Measurements from ENCODE around the gene NSUN5. TPM values are rescaled to one million over a fixed set of nuclear protein-coding genes. Genes with fewer than 3 reads are reported as not detected.
A peak's percentile ranks its signal among the peaks of the same experiment; 100 is the strongest.
"Not testable (repeated sequence)": the region's sequence is repeated elsewhere in the genome, so short reads cannot be mapped to it uniquely, and the experiment has no call there.

The NSUN5 gene
- total RNA-seq, 2 donors from 2014 or later, result 18.8 to 27.2 TPM

GRCh38 chr7:73307436-73307835 is 1.2 kb downstream of the NSUN5 start:
- Histone ChIP-seq H3K27ac (no peak overlapping the region), H3K4me3 (no peak overlapping the region), H3K27me3 (no peaks in the 10 kb centered on the region), H3K4me1 (peaks cover 16% of the 10 kb centered on the region), H3K36me3 (replicated peaks in 1 of 2; ENCODE audit: insufficient read depth in 1 of 2, low read depth in 2 of 2) (peaks cover 0 to 9% of the 10 kb centered on the region in 2 donors), H3K9me3 (no peaks in the 10 kb centered on the region)
- TF ChIP-seq CTCF (IDR thresholded peaks at IDR 0.05) (no peak), POLR2A (IDR thresholded peaks at IDR 0.05) (no peak)
- no peak for DNase-seq
- no peak for ATAC-seq
- WGBS, 2 donors, result 77 to 87% methylated on average over 13 of the region's 13 CpGs
- intact Hi-C loops (cut with DNase I), result no loop called here

GRCh38 chr7:73304612-73305387 is 3.8 kb downstream of the NSUN5 start:
- H3K4me3 ChIP-seq; H3K9me3 ChIP-seq; DNase-seq; H3K36me3 ChIP-seq (replicated peaks in 1 of 2; ENCODE audit: insufficient read depth in 1 of 2, low read depth in 2 of 2); intact Hi-C loops (cut with DNase I); H3K27me3 ChIP-seq; ATAC-seq; H3K27ac ChIP-seq: not testable (repeated sequence)
- H3K4me1 ChIP-seq, result peaks cover 16% of the 10 kb centered on the region
- WGBS, 2 donors, result 81 to 87% methylated on average over 5 to 8 of the region's 15 CpGs

GRCh38 chr7:73304071-73304470 is 4.6 kb downstream of the NSUN5 start:
- Histone ChIP-seq H3K4me1 (peaks cover 12% of the 10 kb centered on the region), H3K9me3 (no peaks in the 10 kb centered on the region), H3K27ac (no peak overlapping the region), H3K36me3 (replicated peaks in 1 of 2; ENCODE audit: insufficient read depth in 1 of 2, low read depth in 2 of 2) (peaks cover 0 to 9% of the 10 kb centered on the region in 2 donors), H3K27me3 (no peaks in the 10 kb centered on the region), H3K4me3 (no peak overlapping the region)
- 93 to 98% methylated on average over 9 to 14 of the region's 14 CpGs for WGBS, 2 donors
- intact Hi-C loops (cut with DNase I), result no loop called here
- no peak for TF ChIP-seq POLR2A (IDR thresholded peaks at IDR 0.05)
- TF ChIP-seq CTCF (IDR thresholded peaks at IDR 0.05), result no peak
- DNase-seq, result no peak
- no peak for ATAC-seq

DNA sequence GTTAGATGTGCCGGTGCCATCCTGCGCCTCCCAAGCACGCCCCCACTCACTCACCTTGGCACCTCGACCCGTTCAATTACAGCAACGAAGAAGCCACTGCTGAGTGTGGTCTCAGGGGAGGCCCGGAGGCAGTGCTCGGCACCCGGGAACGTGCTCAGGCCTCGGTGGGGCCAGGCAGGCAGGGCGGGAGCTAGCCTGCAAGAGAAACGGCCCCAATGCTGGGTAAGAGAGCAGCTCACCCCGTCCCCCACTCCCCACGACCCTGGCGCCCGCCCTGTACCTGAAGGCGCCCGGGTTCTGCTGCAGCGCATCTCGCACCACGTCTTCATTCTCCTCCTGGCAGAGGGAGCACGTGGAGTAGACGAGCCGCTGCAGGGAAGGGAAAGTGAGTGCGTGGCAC is 5.1 kb downstream of the NSUN5 start:
- no peak for ATAC-seq
- H3K9me3 ChIP-seq, result no peaks in the 10 kb centered on the region
- intact Hi-C loops (cut with DNase I), result no loop called here
- no peak overlapping the region for H3K27ac ChIP-seq
- H3K27me3 ChIP-seq, result no peaks in the 10 kb centered on the region
- no peak for DNase-seq
- H3K4me3 ChIP-seq, result no peak overlapping the region
- peaks cover 10% of the 10 kb centered on the region for H3K4me1 ChIP-seq
- WGBS, 2 donors, result 83 to 89% methylated on average over 12 to 23 of the region's 26 CpGs
- peaks cover 0 to 9% of the 10 kb centered on the region in 2 donors for H3K36me3 ChIP-seq (replicated peaks in 1 of 2; ENCODE audit: insufficient read depth in 1 of 2, low read depth in 2 of 2)
- TF ChIP-seq POLR2A (IDR thresholded peaks at IDR 0.05) (no peak), CTCF (IDR thresholded peaks at IDR 0.05) (no peak)

- H3K4me3 ChIP-seq; H3K4me1 ChIP-seq; H3K27ac ChIP-seq; H3K36me3 ChIP-seq (replicated peaks in 1 of 2; ENCODE audit: insufficient read depth in 1 of 2, low read depth in 2 of 2); intact Hi-C loops (cut with DNase I); H3K27me3 ChIP-seq; ATAC-seq; H3K9me3 ChIP-seq; DNase-seq: not testable (repeated sequence)
- 92 to 99% methylated on average over 5 to 8 of the region's 10 CpGs for WGBS, 2 donors
Observed at GRCh38 chr7:73302846-73303245, 5.8 kb downstream of the NSUN5 start.

DNA sequence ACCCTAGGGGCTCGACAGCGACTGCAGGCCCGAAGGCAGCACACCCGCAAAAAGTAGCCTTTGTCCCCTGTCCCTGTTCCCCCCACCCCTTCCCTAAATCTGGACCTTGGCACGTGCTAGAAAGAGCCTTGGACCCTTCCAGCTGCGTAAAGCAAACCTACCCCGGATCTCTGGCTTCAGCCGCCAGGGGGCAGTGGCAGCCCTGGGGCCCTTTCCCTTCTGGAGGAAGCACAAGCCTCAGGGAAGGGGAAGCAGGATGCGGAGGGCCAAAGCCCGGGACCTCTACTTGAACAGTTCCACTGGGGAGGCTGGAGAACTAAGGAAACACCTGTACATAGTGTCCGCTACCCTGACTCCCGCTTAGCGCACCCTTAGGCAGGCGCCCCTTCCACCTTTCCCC is 7.5 kb downstream of the NSUN5 start:
- H3K4me3 ChIP-seq; intact Hi-C loops (cut with DNase I): not testable (repeated sequence)

DNA sequence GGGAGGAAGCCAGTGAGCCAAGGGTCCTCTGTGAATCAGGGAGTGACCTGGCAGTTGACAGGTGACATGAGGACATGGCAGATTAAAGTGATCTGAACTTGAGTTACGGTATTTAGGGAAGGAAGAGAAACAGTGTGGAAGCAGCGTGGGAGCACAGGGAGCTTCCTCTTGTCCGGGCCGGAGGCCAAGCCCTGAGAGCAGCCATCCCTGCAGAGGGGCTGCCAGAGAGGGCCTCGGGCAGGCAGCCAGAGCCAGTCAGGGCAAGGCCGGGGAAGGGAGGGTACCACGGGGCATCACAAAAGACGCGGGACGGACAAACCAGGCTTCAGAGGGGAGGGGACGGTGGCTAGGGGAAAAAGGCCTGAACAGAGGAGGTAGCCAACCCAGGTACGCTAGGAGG is 8.8 kb downstream of the NSUN5 start:
- H3K27ac ChIP-seq; intact Hi-C loops (cut with DNase I); H3K4me1 ChIP-seq; ATAC-seq; H3K36me3 ChIP-seq (replicated peaks in 1 of 2; ENCODE audit: insufficient read depth in 1 of 2, low read depth in 2 of 2); H3K9me3 ChIP-seq; DNase-seq; H3K27me3 ChIP-seq; H3K4me3 ChIP-seq: not testable (repeated sequence)
- WGBS, 2 donors, result 80% methylated on average over 1 of the region's 12 CpGs; no CpG with 5 or more reads in 1 of the 2 donors

More for the DNA sequence above, 7.5 kb downstream of the NSUN5 start:
- WGBS, 2 donors, result 82% methylated on average over 5 of the region's 14 CpGs; no CpG with 5 or more reads in 1 of the 2 donors
- H3K27me3 ChIP-seq; H3K9me3 ChIP-seq; H3K4me1 ChIP-seq; H3K27ac ChIP-seq; DNase-seq; H3K36me3 ChIP-seq (replicated peaks in 1 of 2; ENCODE audit: insufficient read depth in 1 of 2, low read depth in 2 of 2): not testable (repeated sequence)
- peak; percentile 51 for ATAC-seq
- peak in 2 of 7 experiments; percentile 9 for TF ChIP-seq CTCF (IDR thresholded peaks at IDR 0.05)

DNA sequence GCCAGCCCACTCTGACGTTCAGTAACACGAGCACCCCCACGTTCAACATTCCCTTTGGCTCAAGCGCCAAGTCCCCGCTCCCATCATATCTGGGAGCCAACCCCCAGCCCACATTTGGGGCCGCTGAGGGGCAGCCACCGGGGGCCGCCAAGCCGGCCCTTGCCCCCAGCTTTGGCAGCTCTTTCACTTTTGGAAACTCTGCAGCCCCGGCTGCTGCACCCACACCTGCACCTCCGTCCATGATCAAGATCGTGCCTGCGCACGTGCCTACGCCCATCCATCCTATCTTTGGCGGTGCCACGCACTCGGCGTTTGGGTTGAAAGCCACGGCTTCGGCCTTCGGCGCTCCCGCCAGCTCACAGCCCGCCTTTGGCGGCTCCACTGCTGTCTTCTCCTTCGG is 10.9 kb downstream of the NSUN5 start:
- WGBS, 2 donors, result 80 to 90% methylated on average over 2 to 4 of the region's 27 CpGs
- intact Hi-C loops (cut with DNase I); H3K27me3 ChIP-seq; H3K36me3 ChIP-seq (replicated peaks in 1 of 2; ENCODE audit: insufficient read depth in 1 of 2, low read depth in 2 of 2); H3K27ac ChIP-seq; DNase-seq; ATAC-seq; H3K4me3 ChIP-seq; H3K9me3 ChIP-seq; H3K4me1 ChIP-seq: not testable (repeated sequence)

Measured in body of pancreas (tissue), 4 donors.